NCI-H2081 treated with DMSO at 0.1 percent for 48 hours (cell line): ENCODE measurements around the gene ICA1L.

Experiments used
- DNase-seq: peaks from one replicate; lab custom pipeline; 2025; lab: John Stamatoyannopoulos, UW

ICA1L gene

GRCh38 chr2:202782940-202783558 is 88.5 kb downstream of the ICA1L start:
- DNase-seq = no peak

GRCh38 chr2:202780514-202781021 is 91.0 kb downstream of the ICA1L start:
- no peak for DNase-seq

DNA sequence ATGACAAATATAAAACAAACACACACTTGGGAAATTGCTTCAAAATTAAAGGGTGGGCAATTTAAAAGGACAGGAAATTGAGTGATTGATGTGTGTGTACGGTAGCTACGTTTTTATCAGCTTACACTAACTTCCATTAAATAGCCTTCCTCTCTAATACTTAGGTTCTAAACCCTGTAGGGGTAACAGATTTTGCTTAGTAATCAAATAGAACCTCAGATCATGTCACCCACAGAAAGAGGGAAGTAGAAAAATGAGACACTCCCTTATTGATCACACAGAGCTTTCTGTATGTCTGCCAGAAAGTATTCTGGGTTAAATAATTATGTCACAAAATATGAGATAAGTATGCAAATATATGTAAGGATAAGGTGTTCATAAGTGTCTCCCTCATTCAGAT is 93.3 kb downstream of the ICA1L start:
- no peak for DNase-seq

DNA sequence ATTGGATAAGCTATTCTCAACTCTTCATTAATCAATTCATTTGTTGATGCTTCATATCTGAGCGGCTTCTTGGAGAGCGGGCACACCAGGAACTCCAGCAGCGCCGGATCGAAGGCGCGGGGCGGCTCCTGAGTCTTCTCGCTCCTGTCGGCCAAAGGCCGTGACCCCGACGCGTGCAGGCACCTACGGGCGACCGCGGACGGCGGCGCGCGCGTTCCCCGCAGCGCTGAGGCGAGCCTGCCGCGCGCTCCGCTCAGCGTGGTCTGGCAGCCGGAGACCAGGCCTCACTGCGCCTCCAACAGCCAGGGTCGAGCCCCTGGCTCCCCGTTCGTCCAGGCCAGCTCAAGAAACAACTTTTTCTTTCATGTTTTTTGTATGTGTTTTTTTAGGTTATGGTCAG is 97.5 kb downstream of the ICA1L start:
- no peak for DNase-seq

GRCh38 chr2:202773301-202773973 is 98.1 kb downstream of the ICA1L start:
- no peak for DNase-seq

- DNase-seq = no peak
Measured at GRCh38 chr2:202771741-202772460, 99.7 kb downstream of the ICA1L start.

DNA sequence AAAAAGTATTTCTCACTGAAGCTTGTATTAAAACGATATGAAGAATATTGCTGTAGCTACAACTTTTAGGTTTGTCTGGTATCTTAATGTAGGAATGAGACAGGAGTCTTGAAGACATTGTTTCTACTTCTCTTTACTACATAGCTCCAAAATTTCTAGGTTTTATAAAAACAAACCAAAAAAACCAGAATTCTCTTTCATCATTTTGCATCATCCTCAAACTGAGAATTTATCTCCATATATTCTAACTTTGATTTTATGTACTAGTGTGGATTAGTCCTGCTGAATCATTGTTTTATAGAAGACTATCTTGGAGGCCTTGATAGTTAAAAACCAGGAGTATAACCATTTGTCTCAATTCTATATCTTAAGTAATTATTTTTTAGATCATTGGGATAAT is 100.2 kb downstream of the ICA1L start:
- no peak for DNase-seq

DNA sequence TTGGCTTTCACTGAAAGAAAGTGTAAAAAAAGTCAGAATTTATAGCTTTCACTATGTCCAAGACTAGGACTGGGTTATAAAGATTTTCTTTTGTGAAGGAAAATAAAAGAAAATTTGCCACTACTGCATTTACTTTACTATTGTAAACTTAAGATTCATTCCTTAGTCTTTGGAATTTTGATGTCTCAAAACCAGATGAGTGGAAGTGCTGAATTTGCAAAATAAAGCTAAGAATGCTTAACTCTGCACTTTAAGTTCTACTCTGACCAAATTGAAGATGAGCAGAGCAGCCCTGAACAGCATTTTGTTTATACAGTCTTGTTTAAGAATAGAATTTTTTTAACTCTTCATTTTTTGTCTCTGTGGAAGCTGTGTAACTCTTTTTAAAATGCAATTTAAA is 102.4 kb downstream of the ICA1L start:
- DNase-seq = no peak

GRCh38 chr2:202768273-202768672 is 103.3 kb downstream of the ICA1L start:
- DNase-seq = no peak

- no peak for DNase-seq
Measured at GRCh38 chr2:202765436-202765835, 106.1 kb downstream of the ICA1L start.

GRCh38 chr2:202764991-202765390 is 106.6 kb downstream of the ICA1L start:
- DNase-seq = no peak

DNA sequence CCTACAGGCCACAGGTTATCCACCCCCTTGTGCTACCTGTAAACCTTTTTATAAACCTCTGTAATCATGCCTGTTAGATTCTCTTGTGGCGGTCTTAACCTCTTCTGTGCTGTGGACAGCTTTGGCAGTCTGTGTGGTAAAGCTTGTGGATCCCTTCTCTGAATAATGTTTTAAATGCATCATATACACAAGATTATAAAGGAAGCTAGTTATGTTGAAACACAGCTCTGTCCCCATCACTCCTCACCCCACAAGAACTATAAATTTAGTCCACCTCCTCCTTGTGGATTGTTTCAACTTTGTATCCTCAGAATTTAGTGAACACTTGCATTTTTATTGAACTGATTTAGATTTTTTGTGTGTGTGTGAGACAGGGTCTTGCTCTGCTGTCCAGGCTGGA is 107.7 kb downstream of the ICA1L start:
- no peak for DNase-seq

DNA sequence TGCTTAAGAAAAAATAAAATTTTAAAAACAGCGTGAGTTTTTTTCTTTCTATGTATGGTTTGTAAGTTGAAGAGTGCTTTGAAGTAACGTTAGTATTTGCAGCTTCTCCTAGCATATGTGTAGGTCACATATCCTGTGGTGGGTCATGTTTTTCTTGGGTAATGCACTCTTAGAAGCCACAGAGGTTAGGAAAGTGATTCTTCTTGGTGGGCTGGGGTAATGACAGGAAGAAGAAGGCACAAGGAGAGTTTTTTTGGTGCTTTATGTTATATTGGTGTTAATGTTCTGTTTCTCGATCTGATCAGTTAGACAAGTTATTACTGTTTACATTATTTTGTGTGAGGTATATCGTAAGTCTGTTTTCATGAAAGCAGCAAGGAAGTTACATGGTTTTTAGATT is 109.0 kb downstream of the ICA1L start:
- DNase-seq = no peak

GRCh38 chr2:202760848-202761247 is 110.7 kb downstream of the ICA1L start:
- DNase-seq = no peak

DNA sequence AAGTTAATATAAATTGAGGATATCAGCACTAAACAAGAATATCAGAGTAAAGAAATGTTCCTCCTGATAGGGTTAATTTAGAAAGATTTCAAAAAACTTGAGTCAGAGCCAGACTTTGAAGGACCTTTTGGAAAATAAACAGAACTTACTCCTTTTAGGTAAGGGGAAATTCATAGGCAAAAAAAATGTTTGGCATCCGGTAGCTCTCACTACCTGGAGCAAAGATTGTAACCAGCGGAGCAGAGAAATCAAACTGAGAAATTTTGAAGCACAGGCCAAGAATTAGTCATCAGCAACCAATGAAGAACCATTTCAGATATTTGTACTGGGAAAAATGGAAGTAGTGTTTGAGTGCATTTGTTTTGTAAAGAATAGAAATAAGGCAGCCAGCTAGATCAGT is 113.0 kb downstream of the ICA1L start:
- no peak for DNase-seq

DNA sequence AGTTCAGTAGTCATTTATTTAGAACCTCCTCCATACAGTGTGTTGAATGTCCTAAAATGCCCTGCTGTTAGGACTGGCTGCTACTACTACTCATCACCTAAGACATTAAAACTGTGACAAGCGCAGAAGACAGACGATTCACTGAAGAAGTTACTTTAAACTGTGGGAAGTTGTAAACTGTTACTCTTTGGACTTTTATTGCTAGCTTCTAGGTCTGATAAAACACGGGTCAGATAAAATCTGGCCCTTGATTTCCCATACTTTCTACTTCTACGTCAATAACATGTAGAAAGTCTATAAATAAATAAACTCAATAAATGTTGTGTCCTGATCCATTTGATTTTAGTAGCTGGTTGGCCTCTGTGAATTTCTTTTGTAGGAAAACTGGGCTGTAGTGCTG is 113.4 kb downstream of the ICA1L start:
- DNase-seq = no peak

GRCh38 chr2:202757339-202757738 is 114.2 kb downstream of the ICA1L start:
- DNase-seq = no peak

GRCh38 chr2:202756598-202756997 is 115.0 kb downstream of the ICA1L start:
- no peak for DNase-seq

GRCh38 chr2:202754936-202755335 is 116.6 kb downstream of the ICA1L start:
- no peak for DNase-seq

DNA sequence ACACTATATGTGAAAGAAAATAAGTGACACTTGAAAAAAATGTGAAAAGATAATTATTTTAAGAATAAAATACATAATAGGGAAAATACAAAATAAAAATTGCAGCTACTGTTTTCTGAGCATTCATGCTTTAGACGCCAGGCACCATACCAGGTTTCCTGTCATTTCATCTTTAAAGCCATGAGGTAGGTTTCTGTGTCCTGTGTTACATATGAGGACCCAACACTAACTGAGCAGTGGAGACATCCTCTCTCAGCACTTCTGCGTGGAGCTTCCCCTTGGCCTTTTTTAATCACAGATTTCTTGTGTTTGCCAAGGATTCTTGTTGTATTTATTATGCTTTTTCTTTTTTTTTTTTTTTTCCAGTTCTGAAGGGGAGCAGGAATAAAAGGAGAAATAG is 119.5 kb downstream of the ICA1L start:
- no peak for DNase-seq

GRCh38 chr2:202750763-202751427 is 120.7 kb downstream of the ICA1L start:
- no peak for DNase-seq

DNA sequence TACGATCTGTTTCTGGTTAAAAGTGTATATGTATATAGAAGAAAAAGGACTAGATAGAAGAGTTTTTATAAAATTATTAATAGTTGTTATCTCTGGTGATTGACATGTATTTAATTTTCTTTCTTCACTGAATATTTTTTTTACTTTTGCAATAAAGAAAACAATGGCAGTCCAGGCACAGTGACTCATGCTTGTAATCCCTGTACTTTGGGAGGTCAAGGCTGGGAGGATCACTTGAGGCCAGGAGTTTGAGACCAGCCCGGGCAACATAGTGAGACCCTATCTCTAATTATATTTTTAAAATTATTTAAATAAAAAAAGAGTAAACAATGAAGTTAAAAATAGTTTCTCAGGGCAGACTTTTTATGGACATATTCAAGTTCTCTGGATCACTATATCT is 122.1 kb downstream of the ICA1L start:
- DNase-seq = no peak

DNA sequence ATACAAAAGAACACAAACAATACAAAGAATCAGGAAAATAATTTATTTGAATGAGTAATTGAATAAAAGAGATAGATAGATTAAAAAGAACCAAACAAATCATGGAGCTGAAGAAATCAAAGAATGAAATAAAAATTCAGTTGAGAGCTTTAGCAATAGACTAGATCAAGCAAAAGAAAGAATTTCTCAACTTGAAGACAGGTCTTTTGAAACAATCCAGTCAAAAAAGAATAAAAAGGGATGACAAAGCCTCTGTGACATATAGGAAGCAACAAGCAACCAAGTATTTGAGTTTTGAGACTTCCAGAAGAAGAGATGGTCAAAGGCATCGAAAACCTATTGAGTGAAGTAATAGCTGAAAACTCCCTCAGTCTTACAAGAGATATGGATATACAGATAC is 128.0 kb downstream of the ICA1L start:
- DNase-seq = no peak
